ENCODE data around the gene TMEM245.

Gene TMEM245

DNA sequence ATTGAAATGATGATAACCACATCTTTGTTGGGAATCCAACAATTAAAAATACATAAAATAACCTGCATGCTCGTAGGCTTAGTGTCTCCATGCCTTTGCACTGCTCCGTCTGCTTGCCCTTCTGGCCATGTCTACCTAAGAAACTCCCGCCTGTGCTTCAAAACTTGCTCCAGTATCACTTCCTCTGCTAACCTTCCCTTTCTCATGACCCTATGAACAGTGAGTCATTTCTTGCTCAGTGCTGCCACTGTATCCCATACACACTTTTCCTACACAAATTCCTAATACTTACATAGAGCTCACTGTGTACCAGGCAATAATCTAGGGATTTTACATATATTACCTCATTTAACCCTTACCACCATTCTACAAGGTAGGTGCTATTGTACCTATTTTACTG is 33.5 kb downstream of the TMEM245 start:
- Histone ChIP-seq H3K9me3 (ENCODE audit: control insufficient read depth, insufficient read depth, low read depth, low read length) (no peaks in the 10 kb centered on the region), H3K27ac (ENCODE audit: extremely low read depth, low read depth, low read length) (no peak overlapping the region), H3K36me3 (ENCODE audit: control insufficient read depth in 2 of 2, insufficient read depth in 1 of 2, low read length in 2 of 2) (peaks cover 8 to 59% of the 10 kb centered on the region in 2 experiments; a peak in 2 of 3 replicates), H3K4me1 (ENCODE audit: control insufficient read depth, insufficient read depth, low read length) (no peaks in the 10 kb centered on the region), H3K4me3 (ENCODE audit: low read depth, low read length) (no peak overlapping the region)
- ChIA-PET POLR2A (no interaction called here), CTCF (no interaction called here)
- TF ChIP-seq, protein P1, sequence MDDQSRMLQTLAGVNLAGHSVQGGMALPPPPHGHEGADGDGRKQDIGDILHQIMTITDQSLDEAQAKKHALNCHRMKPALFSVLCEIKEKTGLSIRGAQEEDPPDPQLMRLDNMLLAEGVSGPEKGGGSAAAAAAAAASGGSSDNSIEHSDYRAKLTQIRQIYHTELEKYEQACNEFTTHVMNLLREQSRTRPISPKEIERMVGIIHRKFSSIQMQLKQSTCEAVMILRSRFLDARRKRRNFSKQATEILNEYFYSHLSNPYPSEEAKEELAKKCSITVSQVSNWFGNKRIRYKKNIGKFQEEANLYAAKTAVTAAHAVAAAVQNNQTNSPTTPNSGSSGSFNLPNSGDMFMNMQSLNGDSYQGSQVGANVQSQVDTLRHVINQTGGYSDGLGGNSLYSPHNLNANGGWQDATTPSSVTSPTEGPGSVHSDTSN (CRISPR knock-in tag; IDR thresholded peaks at IDR 0.05): no peak
- TF ChIP-seq ZNF433 (tag by site-specific recombination; IDR thresholded peaks at IDR 0.05; ENCODE audit: low read depth): no peak
- TF ChIP-seq PRDM1 (tag by site-specific recombination; IDR thresholded peaks at IDR 0.05): 0 out of 2 replicates have a peak, but pooled peaks have one; percentile 38
- peak; percentile 69 for TF ChIP-seq ZNF664 (tag by site-specific recombination; IDR thresholded peaks at IDR 0.05)

DNA sequence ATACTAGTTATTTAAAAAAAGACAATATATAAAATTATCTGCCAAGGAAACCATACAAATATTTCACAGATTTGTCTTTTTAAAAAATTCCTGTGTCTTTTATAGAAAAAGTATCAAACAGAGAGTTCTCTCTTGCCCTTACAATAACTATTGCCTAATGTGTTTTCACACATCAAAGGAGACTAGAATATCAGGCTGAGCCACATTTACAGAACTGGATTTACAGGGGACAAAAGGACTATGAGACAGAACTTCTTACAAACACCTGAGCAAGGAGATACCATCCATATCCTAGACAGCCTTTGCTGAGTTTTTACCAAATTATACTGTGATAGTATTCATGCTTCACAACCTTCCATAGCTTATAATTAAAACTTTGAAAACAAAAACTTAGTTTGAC is 34.2 kb downstream of the TMEM245 start:
- H3K9me3 ChIP-seq (ENCODE audit: control insufficient read depth, insufficient read depth, low read depth, low read length): no peaks in the 10 kb centered on the region
- CTCF ChIA-PET: no interaction called here
- no peak overlapping the region for H3K27ac ChIP-seq (ENCODE audit: extremely low read depth, low read depth, low read length)
- POLR2A ChIA-PET: no interaction called here
- no peak overlapping the region for H3K4me3 ChIP-seq (ENCODE audit: low read depth, low read length)
- peaks cover 8 to 53% of the 10 kb centered on the region in 2 experiments; a peak in 2 of 3 replicates for H3K36me3 ChIP-seq (ENCODE audit: control insufficient read depth in 2 of 2, insufficient read depth in 1 of 2, low read length in 2 of 2)
- no peaks in the 10 kb centered on the region for H3K4me1 ChIP-seq (ENCODE audit: control insufficient read depth, insufficient read depth, low read length)
- TF ChIP-seq, protein P2, sequence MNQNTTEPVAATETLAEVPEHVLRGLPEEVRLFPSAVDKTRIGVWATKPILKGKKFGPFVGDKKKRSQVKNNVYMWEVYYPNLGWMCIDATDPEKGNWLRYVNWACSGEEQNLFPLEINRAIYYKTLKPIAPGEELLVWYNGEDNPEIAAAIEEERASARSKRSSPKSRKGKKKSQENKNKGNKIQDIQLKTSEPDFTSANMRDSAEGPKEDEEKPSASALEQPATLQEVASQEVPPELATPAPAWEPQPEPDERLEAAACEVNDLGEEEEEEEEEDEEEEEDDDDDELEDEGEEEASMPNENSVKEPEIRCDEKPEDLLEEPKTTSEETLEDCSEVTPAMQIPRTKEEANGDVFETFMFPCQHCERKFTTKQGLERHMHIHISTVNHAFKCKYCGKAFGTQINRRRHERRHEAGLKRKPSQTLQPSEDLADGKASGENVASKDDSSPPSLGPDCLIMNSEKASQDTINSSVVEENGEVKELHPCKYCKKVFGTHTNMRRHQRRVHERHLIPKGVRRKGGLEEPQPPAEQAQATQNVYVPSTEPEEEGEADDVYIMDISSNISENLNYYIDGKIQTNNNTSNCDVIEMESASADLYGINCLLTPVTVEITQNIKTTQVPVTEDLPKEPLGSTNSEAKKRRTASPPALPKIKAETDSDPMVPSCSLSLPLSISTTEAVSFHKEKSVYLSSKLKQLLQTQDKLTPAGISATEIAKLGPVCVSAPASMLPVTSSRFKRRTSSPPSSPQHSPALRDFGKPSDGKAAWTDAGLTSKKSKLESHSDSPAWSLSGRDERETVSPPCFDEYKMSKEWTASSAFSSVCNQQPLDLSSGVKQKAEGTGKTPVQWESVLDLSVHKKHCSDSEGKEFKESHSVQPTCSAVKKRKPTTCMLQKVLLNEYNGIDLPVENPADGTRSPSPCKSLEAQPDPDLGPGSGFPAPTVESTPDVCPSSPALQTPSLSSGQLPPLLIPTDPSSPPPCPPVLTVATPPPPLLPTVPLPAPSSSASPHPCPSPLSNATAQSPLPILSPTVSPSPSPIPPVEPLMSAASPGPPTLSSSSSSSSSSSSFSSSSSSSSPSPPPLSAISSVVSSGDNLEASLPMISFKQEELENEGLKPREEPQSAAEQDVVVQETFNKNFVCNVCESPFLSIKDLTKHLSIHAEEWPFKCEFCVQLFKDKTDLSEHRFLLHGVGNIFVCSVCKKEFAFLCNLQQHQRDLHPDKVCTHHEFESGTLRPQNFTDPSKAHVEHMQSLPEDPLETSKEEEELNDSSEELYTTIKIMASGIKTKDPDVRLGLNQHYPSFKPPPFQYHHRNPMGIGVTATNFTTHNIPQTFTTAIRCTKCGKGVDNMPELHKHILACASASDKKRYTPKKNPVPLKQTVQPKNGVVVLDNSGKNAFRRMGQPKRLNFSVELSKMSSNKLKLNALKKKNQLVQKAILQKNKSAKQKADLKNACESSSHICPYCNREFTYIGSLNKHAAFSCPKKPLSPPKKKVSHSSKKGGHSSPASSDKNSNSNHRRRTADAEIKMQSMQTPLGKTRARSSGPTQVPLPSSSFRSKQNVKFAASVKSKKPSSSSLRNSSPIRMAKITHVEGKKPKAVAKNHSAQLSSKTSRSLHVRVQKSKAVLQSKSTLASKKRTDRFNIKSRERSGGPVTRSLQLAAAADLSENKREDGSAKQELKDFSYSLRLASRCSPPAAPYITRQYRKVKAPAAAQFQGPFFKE (tag by site-specific recombination; IDR thresholded peaks at IDR 0.05; ENCODE audit: borderline replicate concordance): no peak
- TF ChIP-seq, protein P3, sequence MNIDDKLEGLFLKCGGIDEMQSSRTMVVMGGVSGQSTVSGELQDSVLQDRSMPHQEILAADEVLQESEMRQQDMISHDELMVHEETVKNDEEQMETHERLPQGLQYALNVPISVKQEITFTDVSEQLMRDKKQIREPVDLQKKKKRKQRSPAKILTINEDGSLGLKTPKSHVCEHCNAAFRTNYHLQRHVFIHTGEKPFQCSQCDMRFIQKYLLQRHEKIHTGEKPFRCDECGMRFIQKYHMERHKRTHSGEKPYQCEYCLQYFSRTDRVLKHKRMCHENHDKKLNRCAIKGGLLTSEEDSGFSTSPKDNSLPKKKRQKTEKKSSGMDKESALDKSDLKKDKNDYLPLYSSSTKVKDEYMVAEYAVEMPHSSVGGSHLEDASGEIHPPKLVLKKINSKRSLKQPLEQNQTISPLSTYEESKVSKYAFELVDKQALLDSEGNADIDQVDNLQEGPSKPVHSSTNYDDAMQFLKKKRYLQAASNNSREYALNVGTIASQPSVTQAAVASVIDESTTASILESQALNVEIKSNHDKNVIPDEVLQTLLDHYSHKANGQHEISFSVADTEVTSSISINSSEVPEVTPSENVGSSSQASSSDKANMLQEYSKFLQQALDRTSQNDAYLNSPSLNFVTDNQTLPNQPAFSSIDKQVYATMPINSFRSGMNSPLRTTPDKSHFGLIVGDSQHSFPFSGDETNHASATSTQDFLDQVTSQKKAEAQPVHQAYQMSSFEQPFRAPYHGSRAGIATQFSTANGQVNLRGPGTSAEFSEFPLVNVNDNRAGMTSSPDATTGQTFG (tag by site-specific recombination; IDR thresholded peaks at IDR 0.05; ENCODE audit: borderline replicate concordance): no peak
- TF ChIP-seq KLF8 (tag by site-specific recombination; IDR thresholded peaks at IDR 0.05) (no peak), KLF9 (tag by site-specific recombination; IDR thresholded peaks at IDR 0.05; ENCODE audit: low read depth) (no peak), ZNF10 (tag by site-specific recombination; IDR thresholded peaks at IDR 0.05) (no peak), ZNF624 (tag by site-specific recombination; IDR thresholded peaks at IDR 0.05) (no peak), ZNF621 (tag by site-specific recombination; IDR thresholded peaks at IDR 0.05) (no peak), ZNF837 (tag by site-specific recombination; IDR thresholded peaks at IDR 0.05) (no peak)
- TF ChIP-seq, protein P4, sequence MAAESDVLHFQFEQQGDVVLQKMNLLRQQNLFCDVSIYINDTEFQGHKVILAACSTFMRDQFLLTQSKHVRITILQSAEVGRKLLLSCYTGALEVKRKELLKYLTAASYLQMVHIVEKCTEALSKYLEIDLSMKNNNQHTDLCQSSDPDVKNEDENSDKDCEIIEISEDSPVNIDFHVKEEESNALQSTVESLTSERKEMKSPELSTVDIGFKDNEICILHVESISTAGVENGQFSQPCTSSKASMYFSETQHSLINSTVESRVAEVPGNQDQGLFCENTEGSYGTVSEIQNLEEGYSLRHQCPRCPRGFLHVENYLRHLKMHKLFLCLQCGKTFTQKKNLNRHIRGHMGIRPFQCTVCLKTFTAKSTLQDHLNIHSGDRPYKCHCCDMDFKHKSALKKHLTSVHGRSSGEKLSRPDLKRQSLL (tag by site-specific recombination; IDR thresholded peaks at IDR 0.05): no peak
- TF ChIP-seq, protein P5, sequence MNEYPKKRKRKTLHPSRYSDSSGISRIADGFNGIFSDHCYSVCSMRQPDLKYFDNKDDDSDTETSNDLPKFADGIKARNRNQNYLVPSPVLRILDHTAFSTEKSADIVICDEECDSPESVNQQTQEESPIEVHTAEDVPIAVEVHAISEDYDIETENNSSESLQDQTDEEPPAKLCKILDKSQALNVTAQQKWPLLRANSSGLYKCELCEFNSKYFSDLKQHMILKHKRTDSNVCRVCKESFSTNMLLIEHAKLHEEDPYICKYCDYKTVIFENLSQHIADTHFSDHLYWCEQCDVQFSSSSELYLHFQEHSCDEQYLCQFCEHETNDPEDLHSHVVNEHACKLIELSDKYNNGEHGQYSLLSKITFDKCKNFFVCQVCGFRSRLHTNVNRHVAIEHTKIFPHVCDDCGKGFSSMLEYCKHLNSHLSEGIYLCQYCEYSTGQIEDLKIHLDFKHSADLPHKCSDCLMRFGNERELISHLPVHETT (tag by site-specific recombination; IDR thresholded peaks at IDR 0.05): no peak
- TF ChIP-seq, protein P6, sequence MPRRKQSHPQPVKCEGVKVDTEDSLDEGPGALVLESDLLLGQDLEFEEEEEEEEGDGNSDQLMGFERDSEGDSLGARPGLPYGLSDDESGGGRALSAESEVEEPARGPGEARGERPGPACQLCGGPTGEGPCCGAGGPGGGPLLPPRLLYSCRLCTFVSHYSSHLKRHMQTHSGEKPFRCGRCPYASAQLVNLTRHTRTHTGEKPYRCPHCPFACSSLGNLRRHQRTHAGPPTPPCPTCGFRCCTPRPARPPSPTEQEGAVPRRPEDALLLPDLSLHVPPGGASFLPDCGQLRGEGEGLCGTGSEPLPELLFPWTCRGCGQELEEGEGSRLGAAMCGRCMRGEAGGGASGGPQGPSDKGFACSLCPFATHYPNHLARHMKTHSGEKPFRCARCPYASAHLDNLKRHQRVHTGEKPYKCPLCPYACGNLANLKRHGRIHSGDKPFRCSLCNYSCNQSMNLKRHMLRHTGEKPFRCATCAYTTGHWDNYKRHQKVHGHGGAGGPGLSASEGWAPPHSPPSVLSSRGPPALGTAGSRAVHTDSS (tag by site-specific recombination; IDR thresholded peaks at IDR 0.05): no peak
- TF ChIP-seq, protein P7, sequence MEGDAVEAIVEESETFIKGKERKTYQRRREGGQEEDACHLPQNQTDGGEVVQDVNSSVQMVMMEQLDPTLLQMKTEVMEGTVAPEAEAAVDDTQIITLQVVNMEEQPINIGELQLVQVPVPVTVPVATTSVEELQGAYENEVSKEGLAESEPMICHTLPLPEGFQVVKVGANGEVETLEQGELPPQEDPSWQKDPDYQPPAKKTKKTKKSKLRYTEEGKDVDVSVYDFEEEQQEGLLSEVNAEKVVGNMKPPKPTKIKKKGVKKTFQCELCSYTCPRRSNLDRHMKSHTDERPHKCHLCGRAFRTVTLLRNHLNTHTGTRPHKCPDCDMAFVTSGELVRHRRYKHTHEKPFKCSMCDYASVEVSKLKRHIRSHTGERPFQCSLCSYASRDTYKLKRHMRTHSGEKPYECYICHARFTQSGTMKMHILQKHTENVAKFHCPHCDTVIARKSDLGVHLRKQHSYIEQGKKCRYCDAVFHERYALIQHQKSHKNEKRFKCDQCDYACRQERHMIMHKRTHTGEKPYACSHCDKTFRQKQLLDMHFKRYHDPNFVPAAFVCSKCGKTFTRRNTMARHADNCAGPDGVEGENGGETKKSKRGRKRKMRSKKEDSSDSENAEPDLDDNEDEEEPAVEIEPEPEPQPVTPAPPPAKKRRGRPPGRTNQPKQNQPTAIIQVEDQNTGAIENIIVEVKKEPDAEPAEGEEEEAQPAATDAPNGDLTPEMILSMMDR (tag by site-specific recombination; IDR thresholded peaks at IDR 0.05): no peak
